NCI-H2227 treated with DMSO at 0.1 percent for 48 hours (cell line): ENCODE measurements around the gene FANCG.
A peak's percentile ranks its signal among the peaks of the same experiment; 100 is the strongest.

ENCODE experiments used
- DNase-seq: peaks from one replicate; lab custom pipeline; 2025; lab: John Stamatoyannopoulos, UW

FANCG gene

DNA sequence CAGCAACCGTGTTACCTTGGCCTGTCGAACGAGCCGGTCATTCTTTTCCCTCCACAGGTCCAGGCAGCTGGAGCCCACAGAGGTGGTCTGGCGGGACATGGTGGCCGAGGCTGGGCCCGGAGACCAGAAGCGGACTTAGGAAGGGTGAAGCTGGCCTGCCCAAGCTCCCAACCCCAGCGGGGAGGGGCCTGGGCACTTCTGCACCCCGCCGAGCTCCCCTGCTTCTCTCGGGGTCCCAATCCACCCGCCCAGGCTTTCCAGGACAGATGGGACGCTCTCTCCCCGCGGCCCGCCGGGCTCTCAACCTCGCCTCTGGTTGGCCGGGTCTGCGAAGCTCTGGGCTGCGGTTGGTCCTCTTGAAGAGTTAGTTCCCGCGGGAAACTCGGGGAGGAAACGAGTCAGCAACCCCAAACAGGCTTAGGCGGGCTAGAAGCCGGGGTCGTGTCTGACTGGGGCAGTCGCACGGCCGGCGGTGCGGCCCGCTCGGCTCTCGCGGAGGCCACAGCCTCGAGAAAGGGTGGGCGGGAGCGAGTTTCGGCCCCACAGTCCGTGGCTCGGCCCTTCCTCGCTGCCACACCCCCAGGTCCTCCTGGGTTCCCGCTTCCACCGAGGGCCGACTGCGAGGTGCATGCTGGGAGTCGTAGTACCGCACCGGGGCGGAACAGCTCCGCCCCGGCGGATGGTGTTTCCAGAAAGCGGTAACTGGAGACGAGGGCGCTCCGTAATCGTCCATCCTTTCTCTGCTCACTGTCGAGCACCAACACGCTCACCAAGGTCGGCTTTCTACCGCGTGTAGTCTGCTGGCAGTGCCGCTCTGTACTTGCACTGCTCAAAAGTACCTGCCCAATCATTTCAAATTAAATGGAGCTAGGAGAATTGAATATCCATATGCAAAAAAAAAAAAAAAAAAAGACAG, at the start of gene FANCG:
Gene FANCG (minus strand): TSS at position 517 of the 916 bp plus-strand sequence. CDS start 418 bp downstream, at position 99.
- peak; percentile 89 for DNase-seq

DNA sequence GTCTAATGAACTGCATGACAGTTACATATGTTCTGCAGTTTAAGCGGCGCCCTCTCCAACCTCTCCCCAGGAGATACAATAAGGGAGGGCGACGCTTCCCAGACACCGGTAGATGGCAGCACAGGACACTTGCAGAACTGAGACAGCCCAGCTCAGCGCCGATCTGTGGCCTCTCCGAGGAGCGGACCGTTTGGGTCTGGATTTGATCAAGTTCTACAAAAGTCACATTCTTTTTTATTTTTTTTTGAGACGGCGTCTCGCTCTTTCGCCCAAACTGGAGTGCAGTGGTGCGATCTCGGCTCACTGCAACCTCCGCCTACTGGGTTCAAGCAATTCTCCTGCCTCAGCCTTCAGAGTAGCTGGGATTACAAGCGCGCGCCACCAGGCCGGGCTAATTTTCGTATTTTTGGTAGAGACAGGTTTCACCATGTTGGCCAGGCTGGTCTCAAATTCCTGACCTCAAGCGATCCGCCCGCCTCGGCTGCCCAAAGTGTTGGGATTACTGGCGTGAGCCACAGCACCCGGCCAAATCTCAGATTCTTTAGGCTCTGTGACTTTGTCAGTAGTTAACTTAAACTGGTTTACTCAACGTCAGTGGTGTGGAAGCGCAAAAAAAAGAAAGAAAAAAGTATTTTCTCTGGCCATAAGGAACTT, 37.3 kb upstream of the FANCG start:
- peak; percentile 64 for DNase-seq

DNA sequence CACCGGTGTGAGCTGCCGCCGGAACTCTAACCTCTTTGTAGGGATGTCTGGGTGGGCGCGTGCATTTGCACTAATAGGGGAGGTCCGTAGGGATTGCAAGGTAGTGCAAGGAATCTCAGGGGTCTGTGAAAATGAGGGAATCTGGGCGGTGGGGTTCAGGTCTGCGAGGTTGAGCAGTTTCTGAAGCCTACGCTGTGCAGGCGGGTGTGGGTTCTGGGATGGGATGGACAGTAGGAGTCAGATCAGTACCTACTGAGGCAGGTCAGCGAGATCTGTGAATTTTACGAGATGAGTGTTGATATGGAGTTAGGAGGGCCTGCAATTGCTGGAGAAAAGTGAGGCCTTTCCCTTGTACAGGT, 36.8 kb upstream of the FANCG start:
- DNase-seq = no peak

DNA sequence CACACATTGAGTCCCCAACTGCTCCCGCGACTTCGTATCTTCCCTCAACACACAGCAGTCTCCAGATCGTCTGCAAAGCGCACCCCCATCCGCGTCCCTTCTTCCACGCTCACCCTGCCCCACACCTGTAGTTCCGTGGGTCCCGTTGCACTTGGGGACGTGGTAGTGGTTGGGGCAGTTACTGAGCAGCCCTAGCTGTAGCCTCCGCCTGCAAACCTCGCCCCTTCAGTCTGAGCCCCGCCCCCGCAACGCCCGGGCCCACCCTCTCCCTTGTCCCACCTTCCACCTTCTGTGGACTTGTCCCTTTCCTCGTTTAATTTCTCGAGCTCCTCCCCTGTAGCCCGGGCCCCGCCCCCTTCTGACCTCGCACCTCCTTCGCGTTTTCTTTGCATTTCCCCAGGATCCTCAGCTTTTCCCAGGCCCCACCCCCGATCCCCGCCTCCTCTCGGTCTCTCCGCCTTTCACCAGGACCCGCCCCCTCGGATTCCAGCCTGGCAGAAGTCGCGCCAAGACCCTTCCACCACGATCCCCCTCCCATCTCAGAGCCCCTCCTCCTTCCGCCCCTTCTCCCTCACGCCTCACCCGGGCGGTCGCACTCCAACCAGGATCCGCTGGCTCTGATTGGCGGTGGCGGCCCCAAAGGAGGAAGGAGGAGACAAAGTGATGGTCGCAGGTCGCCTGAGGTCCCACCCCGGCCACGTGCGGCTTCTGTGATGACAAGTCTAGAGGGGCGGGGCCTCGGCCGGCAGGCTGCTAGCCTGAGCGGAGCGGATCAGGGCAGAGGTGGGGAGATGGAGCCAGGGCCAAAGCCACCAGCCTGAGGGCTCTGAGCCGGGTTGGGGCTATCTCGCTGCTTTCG, 36.2 kb upstream of the FANCG start, which contains the start of gene ATOSB:
Gene ATOSB (minus strand): TSS at position 183 of the 859 bp plus-strand sequence. CDS start 7,588 bp downstream, outside the sequence.
- DNase-seq = peak; percentile 94

DNA sequence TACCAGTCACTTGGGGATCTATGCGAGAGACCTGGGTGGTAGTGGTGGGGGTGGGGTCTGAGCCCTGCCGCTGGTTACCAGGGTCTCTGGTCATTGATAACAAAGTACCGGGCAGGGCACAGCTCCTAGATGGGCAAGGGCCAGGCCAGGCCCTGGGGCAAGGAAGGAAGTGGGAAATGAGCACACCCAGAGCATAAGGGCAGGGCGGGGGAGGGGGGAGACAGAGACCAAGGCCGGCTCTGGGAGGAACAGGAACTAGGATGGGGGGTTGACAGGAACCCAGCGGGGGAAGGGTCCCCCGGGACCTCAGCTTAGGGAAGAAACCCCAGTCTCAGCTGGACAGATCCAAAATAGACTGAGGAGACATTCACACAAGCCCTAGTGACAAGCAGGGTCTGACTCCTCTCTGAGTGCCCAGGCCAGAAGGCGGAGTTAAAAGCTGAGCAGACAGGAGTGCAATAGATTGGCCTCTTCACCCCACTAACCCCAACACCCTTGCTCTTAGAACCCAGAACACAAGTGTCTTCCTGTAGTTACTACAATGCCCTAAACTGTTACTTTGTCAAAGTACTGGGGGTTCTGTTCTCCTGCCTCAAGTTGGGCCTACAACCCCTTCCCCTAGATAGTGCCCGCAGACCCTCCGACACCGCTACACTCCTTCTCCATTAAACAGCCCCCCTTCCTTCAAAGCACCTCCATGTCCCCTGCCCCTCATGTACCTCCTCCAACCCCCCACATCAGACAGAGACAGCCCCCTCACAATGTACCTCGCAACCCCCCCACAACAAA, 35.3 kb upstream of the FANCG start:
- no peak for DNase-seq

DNA sequence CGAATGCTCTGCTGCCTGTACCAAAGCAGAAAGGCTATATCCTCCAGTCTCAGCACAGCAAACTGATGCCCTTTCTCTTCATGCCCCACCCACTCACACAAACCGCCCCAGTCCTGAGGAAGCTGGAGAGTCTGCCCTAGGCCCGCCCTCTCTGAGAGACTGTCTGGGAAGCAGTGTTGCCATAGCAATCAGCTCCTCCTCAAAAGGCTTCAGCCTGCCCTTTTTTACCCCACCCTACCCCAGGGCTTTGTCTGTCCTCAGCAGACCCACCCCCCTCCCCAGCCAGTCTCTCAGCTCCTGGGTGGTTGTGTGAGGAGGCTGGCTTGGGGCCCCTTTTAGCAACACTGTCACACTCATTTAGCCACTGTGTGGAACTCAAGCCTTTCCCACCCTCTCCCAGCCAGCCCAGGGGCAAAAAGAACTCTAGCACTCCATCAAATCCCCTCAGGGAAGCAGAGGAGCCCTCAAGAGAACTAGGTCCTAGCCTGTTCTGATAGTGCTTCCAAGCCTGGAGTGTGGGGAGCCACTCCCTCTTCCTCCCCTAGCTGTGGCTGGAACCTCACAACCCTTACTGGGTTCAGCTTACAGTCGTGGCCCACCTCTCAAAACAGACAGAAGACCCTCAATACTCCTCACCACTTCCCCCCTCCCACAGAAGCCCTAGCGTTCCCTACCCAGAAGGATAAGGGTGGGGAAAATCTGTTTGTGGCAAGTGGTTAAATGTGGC, 34.5 kb upstream of the FANCG start:
- peak; percentile 85 for DNase-seq

DNA sequence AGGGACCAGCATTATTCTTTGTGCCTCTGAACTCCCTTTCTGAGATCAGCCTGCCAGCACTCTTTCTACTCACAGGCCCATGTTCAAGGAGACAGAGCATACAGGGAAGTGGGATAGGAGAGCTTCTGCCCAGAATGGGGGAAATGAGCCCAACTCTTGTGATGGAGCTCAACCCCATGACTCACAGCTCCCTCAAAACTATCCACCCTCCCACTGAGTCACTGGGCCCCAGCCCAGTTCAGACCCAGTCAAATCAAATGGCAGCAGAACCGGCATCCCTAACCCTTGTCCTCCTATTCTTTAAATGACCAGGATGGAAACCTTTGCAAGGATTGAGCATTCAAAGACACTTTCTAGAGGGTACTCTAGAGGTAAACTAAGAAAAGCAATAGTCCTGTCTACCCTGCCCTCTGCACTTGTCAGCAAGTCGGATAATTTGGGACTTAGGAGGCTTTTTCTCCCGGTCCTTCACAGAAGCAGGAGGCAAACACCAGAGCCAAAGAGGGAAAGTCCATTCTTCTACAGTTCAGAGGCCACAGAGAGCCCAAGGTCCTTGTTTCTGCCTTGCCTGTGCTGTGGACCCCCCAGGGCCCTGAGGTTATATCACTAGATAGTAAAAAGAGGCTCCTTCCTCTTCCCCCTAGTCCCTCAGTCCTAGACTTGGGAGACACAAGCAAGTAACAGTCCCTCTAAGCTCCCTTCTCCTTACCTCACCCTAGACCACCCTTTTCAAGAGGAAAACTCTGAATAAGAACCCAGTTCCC, 32.7 kb upstream of the FANCG start:
- DNase-seq = no peak

DNA sequence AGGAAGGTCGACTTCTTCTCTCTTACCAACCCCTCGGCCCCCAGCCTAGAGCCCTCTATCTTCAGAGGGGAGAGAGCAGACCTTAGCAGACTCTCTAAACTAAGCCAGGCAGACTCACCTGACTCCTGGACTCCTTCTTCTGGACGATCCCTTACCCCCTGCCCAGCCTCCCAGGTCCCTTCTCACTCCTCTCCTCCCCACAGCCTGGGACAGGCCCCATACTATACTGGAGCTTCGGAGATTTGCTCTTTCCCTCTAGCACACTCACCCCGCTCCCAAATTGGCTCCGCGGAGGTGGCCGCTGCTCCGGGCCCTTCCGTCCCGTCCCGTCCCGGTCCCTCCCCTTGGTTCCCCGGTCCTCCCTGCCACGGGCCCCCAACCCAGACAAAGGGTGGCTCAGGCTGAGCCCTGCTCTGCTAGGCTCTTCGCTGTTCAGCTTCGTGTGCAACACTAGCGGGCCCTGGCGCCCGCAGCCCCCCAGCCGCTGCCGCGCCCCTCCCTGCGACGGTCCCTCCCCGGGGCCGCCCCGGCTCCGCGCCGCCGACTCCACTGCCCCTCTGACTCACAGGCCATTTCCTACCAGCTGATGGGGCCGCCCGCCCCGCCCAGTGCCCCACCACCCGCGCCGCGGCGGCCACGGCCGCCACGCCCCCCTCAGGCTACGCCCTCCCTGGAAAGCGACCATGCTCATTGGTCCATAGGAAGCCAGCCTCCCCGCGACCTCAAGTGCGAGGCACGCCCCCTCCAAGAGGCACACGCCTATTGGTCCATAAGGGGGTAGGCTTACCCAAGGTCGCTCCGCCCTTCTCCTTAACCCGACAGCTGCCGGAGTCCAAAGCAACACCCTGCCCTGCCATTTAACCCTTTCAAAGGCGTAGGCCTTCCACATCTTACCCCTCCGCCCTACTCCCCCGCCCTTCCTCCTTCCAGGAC, 31.5 kb upstream of the FANCG start:
- DNase-seq = peak; percentile 88

DNA sequence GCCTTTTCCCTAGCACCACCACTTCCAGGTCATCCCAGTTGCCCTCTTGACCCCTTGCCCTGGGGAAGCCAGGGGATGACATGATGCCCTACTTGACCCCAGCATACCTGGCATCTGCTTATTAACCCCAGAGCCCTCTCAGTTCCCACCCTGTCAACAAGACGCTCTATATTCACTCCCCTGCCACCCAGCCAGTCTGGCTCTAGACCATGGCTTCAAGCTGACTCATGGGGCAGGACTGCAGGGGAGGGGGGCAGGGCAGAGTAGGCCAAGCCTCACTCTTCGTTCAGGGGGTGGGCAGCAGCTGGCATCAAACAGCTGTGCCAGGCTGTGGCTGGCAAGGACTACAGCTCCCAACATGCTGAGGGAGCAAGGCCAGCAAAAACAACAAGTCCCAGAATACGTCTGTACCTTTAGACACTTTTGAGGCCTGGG, 30.6 kb upstream of the FANCG start:
- DNase-seq = no peak

DNA sequence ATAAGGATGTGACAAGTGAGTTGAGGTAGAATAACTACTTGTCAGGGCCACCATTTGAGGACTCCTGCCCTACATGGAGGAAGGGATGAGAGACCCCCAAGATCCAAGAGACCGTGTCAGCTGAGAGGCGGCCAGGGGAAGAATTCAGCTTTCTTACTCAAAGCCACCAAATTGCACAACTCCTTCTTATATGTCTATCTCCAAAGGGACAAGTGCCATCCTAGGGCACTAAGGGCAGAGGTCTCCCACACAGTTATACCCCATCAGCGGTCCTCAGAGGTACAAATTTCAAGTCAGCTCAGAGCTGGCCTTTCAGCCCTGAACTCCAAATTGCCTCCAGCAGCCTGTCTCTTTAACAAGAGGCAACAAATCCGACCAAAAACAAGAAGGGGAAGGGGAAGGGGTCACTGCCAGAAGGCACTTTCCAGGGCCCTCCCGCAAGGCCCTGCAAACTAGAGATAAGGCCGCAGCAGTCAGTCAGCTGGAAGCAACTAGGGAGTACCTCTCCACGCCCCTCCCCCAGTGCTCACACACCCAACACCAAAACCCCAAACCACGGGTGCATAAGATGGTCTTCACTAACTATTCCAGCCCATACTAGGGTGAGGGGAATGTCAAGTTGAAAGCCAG, 29.3 kb upstream of the FANCG start:
- no peak for DNase-seq

DNA sequence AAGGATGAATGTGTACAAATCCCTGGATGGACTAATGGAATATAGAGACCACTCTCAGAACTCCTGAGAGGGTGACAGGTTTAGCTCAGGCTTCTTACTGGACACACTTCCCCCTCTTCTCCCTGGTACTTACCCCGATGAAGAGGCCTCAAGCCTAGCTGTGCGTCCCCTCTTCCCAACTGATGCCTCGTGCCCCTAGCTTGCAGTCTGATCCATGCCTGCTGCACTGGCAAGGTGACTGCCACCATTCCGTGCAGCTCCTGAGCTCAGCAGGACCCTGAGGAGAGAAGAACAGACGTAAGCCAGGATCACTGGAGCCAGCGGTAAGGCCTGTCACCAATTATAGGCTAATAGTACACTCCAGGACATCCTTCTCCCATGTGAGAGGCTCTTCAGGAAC, 28.7 kb upstream of the FANCG start:
- DNase-seq = no peak

DNA sequence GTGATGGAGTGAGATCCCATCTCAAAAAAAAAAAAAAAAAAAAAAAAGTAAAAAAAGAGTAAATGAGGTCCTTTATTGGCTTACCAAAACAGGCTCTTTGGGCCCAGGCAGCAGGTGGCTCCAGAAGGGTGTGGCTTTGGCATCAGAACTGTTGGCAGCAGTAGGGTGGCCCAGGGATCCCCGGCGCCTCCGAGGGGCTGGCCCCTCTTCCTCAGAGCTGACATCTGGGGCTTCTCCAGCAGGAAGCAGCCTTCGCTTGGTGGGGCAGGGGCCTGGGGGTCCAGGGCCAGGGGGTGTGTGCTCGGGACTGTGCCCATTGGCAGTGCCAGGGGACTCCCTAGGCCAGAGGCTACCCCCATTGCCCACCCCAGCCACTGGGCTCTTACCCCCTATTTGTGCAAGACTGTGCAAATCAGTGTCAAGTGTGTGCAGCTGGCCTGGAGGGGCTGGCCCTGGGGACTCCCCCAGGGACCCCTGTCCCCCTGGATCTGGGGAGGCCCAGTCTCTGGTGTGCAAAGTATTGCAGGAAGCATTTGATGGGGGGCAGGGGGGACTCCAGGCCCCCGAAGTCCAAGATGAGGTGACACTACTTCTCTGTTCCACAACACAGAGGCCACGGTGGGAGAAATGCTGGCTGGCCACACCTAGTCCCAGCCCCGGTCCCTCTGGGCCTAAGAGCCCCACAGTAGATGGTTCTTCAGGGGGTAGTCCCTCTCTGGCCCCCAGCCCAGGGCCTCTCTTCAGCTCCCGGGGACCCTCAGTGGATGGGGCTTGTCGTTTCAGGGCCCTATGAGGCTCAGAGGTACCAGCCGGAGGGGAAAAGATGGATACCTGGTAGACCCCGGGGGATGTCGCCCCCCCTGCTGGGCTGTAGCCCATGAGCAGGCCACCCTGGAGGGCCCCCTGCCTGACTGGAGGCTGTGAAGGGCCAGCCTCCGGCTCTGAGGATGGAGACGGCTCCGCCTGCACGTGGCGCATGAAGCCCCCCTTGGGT, 27.9 kb upstream of the FANCG start:
- no peak for DNase-seq

DNA sequence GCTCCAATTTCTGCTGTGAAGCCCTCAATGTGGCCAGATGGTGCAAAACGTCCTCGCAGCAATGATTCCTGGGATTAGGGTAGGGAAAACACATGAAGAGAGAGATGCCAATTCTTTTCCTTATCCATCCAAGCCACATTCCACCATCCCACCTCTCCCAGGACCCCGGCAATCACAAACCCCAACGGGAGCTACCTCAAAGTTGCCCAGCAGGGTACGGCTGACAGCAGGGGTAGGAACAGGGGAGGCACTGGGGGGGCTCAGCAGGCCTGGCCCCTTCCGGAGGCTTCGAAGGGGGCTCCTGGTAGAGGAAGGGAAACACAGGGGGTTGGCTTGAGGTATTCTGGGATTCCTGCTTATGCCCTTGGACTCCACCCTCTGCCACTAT, 26.6 kb upstream of the FANCG start:
- DNase-seq = no peak

DNA sequence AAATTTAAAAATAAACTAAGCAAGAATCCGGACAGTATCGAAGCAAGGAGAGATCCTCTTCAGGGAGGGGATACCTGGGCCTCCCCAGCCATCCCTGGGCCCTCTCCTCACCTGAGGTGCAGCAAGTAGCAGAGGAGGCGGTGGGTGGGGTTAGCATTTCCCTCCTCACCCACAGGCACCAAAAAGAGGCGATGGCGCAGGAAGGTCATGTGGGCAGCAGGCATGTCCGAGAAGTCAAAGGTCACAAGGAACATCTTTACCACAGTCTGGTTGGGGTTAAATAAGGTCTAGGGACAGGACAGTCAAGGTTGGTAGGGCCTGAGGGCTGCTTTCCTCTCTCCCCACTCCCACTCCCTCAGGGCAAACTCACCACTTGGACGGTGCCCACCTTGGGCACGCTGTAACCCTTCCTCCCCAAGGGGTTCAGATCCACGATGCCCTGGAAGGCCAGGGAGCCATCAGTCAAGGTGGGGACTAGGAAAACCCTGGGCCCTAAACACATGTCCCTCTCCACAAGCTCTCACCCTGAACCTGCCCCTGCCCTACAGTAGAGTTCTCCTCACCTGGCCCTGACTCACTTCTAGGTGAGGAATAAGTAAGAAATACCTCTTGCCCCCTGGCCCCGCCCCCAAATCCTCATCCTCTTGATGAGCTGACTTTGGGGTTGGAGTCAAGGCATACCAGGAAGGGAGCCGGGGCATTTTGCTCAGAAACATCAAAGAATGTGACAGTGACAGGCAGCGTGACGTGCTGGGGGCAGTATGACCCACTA, 26.0 kb upstream of the FANCG start:
- DNase-seq = no peak

DNA sequence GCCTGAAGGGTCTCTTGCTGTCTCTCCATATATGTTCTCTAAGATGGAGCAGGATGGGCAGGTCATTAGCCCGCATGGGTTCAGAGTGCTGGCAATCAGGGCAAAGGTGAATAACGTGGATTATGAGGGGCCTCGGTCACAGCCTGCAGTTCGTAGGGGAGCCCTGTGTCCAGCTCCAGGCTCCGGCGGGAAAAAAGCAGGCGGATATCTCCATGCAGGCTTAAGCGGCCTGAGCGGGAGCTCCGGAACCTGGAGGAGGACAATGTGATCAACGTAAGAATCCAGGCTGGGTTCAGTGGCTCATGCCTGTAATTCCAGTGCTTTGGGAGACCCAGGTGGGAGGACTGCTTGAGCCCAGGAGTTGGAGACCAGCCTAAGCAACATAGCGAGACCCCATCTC, 25.4 kb upstream of the FANCG start:
- DNase-seq = no peak

DNA sequence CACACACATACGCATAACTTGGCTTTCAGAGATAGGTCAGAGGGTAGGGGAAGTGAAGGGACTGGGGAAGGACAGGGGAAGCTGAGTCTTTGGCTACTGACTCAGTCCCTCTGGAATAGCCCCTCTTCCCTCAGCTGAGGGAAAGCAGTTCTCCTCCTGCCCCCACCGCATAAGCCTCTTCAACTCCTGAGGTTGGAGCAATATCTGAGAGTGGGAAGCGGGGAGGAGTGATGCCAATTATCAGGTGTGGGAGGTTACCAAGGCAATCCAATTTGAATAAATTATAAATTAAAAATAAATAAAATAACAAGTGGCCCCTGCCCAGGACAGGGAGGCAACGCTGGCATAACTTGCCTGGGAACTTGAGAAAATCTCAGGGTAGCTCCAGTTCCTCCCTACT, 24.8 kb upstream of the FANCG start:
- DNase-seq = no peak
